GM19240 (cell line): ENCODE data around the gene KBTBD8.

Experiments
- DNase-seq: peaks from one replicate; pipeline ENCODE4 v3.0.0; 2011; ENCODE audit warnings: low spot score; ENCODE audit not compliant: insufficient read length

The KBTBD8 gene

DNA sequence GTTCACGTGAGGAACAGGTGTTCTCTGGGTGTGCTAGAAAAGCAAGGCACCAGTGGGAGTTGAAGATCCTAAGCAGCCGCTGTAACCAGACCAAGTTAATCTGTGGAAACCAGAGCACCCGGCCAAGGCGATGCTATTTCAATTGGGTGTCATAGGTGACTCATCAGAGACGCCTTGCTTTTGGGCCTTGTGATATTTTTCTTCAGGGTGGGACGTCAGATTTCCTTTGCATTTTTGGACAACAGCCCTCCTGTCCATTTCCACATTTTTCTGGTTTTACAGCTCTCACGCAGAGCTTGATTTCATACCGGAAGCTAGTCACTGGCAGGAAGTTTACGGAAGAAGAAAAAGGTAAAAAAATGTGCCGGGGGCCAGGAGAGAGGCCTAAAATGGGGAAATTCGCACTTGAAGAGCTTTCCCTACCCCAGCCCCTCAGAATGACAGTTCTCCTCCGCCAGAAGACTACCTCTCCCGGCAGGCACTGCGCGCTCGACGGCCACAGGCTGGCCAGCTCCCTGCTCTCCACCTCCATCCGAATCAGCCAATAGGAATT lies 471 bp upstream of the KBTBD8 start:
- no peak for DNase-seq

DNA sequence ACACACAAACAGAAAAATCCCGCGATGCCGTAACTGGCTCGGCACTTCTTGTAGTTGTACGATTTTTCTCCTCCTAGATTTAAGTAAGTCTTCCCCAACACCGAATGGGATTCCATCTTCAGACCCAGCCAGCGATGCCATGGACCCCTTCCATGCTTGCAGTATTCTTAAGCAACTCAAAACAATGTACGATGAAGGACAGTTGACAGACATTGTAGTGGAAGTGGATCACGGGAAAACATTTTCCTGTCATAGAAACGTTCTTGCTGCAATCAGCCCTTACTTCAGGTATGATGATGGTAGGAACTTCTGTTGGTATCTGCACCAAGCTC lies 763 bp downstream of the KBTBD8 start:
- no peak for DNase-seq

DNA sequence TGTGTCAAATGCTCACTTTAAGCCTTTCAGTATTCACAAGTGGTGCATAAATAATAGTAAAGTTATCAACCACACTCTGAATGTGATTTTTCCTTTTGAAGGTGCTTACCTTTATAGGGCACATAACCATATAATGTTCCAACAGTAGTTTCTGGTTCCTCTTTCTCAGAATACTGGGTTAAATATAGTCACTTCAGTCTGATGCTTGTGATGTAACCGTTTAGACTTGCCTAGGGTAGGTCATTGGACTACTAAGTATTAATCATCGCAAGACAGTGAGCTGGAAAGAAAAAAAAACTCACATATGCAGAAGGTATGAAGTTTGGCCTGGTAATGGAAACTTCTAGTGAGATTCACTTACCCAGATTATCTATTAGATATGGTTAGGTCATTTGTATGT lies 1.9 kb downstream of the KBTBD8 start:
- DNase-seq: no peak

DNA sequence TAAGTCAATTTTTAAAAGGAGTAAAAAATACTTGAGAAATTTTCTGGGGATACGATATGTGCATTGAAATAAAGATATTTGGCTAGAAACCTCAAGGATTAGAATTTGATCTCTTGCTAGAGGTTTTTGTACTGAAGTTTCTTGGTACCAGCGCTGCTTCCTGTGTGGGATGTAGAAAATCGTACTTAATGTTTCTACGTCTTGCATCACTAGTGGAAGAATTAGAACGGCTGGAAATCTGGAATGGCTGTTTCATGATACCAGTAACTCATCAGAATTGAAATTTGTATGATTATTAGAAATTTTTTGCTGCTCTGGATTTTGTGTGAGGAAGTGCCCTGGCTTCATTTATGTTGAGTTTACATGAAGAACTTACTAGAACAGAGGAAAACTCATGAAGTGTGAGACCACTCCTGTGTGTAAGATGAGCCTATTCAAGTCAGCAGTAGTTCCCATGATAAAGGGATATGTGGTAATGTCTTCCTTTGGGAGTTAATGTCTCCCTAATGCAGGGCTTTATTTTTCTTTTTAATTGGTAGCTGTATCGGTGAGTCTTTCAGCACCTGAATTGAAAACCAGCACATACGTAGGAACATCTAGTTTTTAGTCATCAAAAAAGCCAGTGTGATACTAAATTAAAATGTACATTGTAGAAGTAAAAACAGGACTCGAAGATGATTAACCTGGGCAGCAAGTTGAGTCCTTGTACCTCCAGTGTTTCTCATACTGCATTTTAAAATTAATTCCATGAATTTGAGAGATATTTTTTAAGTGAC lies 3.2 kb downstream of the KBTBD8 start:
- no peak for DNase-seq

DNA sequence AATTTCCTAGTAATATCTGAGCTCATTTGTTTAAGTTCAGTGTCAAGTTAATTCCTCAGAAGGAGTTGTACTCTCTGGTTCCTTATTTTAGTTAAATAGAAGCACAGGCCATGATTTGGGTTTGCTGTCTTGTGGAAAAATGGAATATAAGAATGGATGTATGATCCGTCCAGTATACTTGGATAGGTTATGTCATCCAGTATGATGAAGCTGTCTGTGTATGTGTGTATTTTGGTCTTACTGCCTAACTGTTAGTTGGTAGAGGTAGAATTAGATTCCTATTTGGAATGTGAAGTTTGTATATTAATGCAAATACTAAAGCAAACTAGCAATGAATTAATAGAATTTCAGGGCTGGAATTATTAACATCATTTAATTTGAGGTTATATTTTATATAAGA lies 7.9 kb downstream of the KBTBD8 start:
- DNase-seq: no peak

DNA sequence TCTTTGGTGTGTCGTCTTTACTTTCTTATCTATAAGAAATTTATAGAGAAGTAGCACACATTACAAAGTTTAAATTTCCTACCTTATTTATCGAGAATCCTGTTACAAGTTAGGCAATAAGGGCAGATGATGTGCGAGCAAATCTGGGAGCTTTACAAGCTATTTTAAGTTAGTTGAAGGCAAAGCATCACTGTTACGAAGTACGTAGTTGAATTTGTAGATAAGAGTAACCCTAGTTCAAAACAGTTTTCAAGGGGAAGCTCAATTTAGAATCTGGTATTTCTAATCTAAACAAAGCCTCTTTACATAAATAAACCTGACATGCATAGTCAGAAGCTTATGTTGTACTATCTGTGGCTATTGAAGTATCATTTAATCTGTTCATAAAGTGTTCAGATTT lies 8.4 kb downstream of the KBTBD8 start:
- no peak for DNase-seq

DNA sequence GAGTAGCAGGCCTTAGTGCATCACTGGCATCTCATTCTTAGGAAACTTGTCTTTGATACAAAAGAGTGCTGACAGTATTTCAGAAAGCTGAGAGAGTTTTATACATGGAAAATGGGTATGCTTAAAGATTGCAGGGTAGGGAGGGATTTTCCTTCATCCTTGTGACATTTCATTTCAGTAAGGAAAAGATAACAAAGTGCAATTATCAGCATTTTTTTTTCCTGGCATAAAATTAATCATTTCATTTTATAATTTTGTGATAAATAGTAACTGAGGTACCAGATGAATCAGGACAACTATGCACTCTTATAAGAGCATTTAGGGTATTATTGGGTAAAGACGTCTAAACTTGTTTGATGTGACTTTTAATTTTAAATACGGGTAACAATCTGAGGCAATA lies 10.3 kb downstream of the KBTBD8 start:
- no peak for DNase-seq

DNA sequence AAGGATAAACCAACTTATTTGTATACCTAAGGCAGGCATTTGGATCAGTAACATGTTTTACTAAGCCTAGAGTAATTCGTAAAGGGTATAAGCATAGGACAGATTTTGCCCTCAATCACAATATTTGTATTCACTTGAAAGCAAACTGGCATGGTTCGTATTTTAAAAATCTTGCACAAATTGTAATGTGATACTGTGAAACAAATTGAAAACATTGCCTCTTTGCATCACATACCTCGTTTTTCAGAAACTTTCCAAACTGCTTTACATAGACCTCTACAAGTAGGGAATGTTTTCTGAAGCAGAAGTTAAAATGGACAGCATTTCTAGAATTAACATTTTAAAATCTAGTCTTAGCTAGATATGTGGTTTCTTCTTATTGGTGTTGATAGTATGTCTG lies 11.6 kb downstream of the KBTBD8 start:
- no peak for DNase-seq

DNA sequence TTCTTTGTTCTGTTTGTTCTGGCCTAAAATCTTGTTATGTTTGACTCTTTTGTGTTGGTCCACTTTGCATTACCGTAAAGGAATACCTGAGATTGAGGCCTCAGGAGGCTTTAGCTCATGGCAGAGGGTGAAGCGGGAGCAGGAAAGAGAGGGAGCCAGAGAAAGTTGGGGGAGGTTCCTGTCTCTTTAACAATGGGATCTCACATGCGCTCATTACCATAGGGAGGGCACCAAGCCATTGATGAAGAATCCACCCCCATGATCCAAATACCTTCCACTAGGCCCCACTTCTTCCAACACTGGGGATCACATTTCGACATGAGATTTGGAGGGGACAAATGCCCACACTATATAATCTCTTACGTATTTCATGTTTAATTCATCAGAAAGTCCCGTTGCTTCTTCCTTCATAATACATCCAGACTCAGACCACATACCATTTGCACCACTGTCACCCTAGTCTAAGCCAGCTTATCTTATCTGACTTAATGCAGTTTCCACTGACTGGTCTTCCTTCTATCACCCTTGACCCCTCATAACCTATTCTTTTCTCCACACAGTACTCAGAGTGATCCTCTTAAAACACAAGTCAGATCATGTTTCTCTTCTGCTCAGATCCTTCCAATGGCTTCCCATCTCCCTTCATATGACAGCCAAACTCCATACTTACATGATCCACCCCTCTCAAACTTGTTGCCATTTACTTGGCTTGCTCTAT lies 13.5 kb downstream of the KBTBD8 start:
- DNase-seq: no peak

DNA sequence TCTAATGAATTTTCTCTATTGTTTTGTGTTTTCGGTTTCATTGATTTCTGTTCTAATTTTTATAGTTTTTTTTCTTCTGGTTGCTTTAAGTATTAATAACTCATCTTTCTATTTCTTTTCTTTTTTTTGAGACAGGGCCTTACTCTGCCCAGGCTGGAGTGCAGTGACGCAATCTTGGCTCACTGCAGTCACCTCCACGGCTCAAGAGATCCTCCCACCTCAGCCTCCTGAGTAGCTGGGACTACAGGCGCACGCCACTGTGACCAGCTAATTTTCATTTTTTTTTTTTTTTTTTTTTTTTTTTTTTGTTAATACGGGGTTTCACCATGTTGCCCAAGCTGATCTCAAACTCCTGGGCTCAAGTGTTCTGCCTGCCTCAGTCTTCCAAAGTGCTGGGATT lies 14.5 kb downstream of the KBTBD8 start:
- DNase-seq: no peak

DNA sequence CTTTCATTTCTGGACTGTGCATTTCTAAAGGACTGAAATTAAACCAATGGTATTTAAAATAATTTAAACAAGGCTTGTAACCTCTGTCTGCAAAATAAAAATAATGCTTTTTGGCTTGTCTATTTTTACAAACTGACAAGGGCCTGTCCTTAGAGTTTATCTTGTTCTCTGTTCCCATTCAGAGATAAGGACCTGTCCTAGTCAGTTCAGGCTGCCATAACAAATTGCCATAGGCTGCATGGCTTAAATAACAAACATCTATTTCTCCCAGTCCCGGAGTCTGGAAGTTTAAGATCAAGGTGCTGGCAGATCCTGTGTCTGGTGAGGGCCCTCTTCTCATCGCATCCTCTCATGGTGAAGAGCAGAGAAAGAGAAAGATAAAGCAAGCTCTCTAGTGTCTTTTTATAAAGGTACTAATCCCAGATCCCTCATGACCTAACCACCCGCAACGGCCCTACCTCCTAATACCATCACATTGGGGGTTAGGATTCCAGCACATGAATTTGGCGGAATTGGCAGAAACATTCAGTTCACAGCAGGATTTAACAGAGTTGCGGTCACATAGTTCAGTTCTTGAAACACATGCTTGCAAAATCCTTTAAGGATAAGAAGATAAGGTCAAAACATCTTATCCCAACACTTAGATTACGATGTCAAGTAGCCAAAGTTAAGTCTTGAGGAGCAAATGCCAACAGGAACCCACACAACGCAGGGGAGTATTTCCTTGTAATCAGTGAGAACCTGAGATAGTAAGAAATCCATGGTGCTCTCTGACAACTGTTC lies 17.8 kb downstream of the KBTBD8 start:
- no peak for DNase-seq

DNA sequence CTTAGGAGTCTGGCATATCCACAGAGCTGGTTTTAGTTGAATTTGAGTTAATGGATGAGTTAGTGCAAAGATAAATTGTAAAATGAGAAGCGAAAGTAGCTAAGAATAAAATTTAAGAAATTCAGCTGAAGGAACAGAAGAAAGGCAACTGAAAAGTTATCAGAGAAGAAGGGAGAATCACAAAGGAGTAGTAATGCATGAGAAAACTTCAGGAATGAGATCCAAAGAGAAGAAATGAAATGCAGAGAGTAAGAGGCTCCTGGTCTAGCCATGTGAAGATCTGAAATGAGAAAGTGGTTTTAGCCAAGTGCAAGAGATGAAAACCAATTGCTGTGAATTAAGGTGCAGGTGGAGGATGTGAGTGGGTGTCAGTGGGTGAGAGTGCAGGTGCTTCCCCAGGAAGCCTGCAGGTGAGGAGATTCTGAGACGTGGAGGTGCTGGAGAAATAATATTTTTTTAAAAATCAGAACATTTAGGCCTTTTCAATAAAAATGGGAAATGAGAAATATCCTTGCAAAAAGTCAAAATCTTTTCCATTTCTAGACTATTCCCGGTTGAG lies 18.5 kb downstream of the KBTBD8 start:
- no peak for DNase-seq

DNA sequence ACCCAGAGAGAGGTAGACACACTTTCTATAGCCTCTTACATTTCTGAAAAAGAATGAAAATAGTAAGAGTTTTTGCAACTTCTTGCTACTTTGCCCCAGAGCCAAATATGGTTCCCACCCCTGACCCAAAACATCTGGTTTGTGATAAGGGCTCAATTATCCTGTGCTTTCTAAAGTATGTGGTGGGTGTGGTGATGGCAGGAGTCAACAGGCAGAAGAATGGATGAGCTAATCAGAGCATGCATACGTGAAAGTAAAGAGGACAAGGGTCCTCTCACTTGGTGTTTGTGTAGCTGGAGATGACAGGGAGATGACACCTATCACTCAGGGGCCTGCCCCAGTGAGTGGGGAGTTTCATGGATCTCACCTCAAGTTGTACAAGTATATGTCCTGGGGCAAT lies 19.1 kb downstream of the KBTBD8 start:
- no peak for DNase-seq

DNA sequence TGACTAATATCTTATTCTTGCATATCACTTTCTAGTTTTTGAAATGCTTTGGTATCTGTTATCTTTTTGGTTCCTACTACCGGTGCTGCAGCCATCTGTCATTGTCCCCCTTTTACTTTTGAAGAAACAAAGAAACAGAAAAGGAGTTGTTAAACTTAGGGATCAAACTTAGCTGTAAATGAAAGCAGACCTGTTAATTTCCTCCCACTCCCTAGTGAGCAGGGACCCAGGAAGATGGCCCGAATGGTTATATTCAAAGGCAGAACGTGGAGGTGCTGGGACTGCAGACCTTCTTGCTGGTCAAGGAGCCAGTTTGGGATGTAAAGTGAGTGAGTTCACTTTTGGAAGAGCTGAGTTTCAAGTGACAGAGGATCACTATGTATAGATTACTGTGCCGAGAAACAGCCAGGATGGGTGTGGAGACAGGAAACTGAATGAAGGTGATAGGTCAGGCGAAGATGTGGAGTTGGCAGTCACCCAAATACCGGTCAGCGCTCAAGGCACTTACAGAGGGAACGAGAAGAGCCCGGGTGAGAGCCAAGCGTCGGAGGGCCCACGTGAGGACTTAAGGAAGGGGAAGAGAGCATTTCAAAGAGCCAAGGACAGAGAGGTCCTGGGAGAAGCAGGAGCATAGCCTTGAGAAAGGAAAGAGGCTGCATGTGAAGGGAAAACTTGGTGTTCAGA lies 20.1 kb downstream of the KBTBD8 start:
- no peak for DNase-seq

DNA sequence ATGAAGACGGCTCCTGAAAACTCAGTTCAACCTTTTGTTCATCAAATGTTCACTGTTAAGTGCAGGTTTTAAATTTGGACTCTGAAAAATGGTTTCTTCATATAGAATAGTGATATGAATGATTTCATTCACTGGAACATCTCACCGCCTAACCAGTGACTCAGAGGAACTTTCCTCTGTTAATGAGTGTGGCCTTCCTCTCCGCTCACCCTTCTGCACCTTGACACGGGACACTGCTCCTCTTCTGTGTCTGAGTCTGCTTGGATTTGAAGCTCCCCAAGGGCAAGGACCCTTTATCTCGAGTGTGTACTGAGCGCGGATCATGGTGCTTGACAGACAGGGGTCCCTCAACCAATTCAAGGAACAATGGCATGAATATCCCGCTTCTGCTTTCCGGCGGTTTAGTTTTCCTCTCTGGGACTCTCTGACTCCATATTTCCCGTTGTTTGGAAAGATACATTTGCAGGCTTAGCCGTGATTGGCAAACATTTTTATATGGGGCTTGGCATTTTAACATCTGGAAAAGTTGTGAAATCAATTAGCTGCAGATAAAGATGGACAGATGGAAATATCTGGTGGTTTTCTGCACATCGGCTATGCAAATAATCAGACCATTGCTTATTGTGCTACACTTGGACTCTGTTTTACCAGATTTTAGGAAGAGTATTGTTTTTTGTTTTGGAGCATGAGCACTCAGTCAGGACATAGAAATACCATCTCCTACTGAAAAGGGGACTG lies 20.9 kb downstream of the KBTBD8 start:
- DNase-seq: no peak

DNA sequence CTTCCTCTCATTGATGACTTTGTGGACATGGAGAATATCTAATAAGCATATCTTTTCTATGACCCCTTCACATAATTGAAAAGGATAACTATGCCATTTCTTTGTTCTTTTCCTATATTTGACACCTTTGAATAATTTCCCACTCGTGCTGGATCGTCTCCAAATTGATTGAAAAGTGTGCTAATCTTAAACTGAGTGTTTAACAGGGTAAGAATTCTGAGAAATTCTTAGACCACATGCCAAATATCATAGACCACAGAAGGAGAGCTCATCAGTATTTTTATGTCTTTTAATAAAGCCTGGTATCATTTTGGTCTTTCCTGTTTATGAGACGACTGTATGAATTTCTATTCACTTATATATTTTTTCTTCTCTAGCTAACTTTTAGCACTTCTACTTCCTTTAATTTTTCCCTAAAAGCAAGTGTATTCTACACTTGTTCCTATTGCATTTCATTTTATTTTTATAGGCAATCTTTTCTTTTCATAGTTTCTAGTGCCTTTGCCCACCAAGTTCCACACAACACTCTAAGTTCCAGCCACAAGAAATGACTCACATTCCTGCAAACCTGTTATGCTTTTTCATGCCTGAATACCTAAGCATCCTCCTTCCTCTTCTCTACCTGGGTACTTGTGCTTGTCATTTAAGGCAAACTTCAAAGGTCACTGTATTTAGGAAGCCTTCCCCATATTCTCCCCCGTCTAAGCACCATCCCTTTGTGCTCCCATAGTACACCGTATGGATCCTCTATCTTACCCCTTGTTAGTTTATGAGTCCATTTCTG lies 30.1 kb downstream of the KBTBD8 start:
- DNase-seq: no peak

DNA sequence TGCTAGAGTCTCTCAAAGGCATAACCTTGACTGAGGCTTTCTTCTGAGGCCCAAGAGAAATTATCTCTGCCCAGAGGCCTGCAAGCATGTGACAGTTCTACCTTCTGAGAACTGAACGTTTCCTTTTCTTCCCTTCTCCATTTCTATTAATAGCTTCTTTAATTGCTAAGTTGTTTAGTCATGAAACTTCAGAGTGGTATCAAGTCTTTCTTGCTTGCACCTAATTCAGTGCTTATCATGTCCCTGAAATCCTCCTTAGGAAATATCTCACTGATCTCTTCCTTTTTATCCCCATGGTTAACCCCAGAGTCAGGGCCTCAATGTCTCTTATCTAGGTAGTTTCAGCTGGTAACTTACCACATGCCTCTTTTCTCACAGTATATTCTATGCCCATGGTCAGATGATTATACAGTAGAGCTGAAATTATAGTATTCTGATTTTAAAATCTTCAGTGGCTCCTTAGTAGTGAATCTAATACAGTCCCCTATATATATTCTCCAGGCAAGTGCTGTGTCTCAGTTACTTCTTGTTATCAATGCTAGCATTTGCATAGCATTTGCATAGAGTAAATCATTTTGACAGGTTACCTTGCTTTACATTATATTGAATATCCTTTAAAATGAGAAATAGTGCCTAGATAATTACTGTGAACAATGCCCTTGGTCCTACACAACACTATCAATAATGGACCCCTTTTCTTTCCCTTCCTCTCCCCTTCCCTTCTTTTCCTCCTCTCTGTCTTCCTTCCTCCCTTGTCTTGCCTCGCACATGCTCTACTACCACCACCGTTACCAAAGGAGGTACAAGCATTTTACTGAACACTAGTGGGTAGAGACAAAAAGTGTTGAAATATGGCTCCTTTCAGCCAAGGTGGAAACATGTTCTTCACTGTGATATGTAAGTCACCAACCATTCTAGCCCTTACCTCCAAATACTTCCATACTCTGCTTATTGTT lies 33.0 kb downstream of the KBTBD8 start:
- no peak for DNase-seq

DNA sequence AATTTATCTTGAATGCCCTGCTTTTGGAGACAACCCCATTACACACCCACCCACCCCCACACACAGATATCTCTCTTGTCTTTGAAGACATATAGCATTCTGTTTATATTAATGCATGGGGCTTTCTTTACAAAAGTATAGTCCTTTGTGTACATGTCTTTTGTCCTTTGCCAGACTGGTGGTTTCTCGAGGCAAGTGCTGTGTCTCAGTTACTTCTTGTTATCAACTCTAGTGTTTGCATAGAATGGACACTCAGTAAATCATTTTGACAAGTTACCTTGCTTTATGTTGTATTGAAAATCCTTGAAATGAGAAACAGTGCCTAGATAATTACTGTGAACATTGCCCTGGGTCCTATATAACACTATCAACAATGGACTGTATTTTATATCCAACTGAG lies 33.9 kb downstream of the KBTBD8 start:
- DNase-seq: no peak

DNA sequence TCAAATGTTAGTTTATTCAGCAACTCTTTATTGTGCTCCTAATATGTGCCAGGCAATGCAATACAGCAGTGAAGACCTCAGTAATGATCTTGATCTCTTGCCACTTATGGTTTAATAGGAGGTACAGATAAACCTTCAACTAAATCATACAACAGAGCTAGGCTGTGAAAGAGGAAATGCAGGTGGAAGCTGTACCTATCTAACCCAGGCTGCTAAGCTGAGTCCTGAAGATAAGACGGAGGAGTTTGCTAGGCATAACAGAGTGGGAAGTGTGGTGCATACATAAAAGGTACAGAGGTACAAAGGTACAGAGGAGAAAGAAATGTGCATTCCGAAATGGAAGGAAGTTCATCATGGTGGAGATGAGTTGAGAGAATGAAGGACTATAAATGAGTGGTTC lies 35.0 kb downstream of the KBTBD8 start:
- no peak for DNase-seq
